Measurements from ENCODE around the gene COL4A2. TPM values are rescaled to one million over a fixed set of nuclear protein-coding genes. Genes with fewer than 3 reads are reported as not detected.
"Not testable (repeated sequence)": the region's sequence is repeated elsewhere in the genome, so short reads cannot be mapped to it uniquely, and the experiment has no call there.

Gene COL4A2
- total and polyA plus RNA-seq, 11 donors, result 92.4 to 377 (median 166) TPM

- intact Hi-C loops (cut with DNase I), result no loop called here
- ATAC-seq (no peak), DNase-seq (no peak)
- Histone ChIP-seq H3K27me3 (peaks cover 0 to 4% (median 0%) of the 10 kb centered on the region in 9 donors), H3K27ac (peak overlapping the region in 11 of 12 donors; percentile 13 to 93 (median 63)), H3K4me3 (no peak overlapping the region), H3K36me3 (peaks cover 0 to 3% (median 0%) of the 10 kb centered on the region in 9 donors), H3K4me1 (peaks cover 0 to 81% (median 56%) of the 10 kb centered on the region in 12 donors), H3K9me3 (no peaks in the 10 kb centered on the region)
- TF ChIP-seq CTCF (IDR thresholded peaks at IDR 0.05), result no peak
- no peak for TF ChIP-seq POLR2A (IDR thresholded peaks at IDR 0.05)
- WGBS, 4 donors, result 56 to 65% (median 64%) methylated on average over 7 of the region's 7 CpGs
Observed at GRCh38 chr13:110392510-110393240, 85.6 kb downstream of the COL4A2 start.

GRCh38 chr13:110393761-110394160 lies 86.7 kb downstream of the COL4A2 start:
- H3K27me3 ChIP-seq, result peaks cover 0 to 4% (median 0%) of the 10 kb centered on the region in 9 donors
- intact Hi-C loops (cut with DNase I), result no loop called here
- no peak overlapping the region for H3K4me3 ChIP-seq
- DNase-seq (no peak), ATAC-seq (no peak)
- H3K4me1 ChIP-seq, result peaks cover 0 to 81% (median 56%) of the 10 kb centered on the region in 12 donors
- TF ChIP-seq CTCF (IDR thresholded peaks at IDR 0.05), result no peak
- no peak for TF ChIP-seq POLR2A (IDR thresholded peaks at IDR 0.05)
- peaks cover 0 to 3% (median 0%) of the 10 kb centered on the region in 9 donors for H3K36me3 ChIP-seq
- peak overlapping the region in 7 of 12 donors; percentile 43 to 93 (median 85) for H3K27ac ChIP-seq
- WGBS, 4 donors, result 96 to 99% (median 97%) methylated on average over 4 of the region's 4 CpGs
- H3K9me3 ChIP-seq, result no peaks in the 10 kb centered on the region

GRCh38 chr13:110394371-110394841 lies 87.3 kb downstream of the COL4A2 start:
- WGBS, 4 donors, result 93 to 96% (median 94%) methylated on average over 13 of the region's 13 CpGs
- peak overlapping the region in 9 of 12 donors; percentile 11 to 93 (median 85) for H3K27ac ChIP-seq
- peaks cover 0 to 3% (median 0%) of the 10 kb centered on the region in 9 donors for H3K36me3 ChIP-seq
- no peak for DNase-seq
- H3K27me3 ChIP-seq, result peaks cover 0 to 4% (median 0%) of the 10 kb centered on the region in 9 donors
- H3K9me3 ChIP-seq, result no peaks in the 10 kb centered on the region
- ATAC-seq, result no peak
- H3K4me3 ChIP-seq, result no peak overlapping the region
- peaks cover 0 to 81% (median 58%) of the 10 kb centered on the region in 12 donors for H3K4me1 ChIP-seq
- intact Hi-C loops (cut with DNase I), result no loop called here
- TF ChIP-seq POLR2A (IDR thresholded peaks at IDR 0.05) (no peak), CTCF (IDR thresholded peaks at IDR 0.05) (no peak)

- intact Hi-C loops (cut with DNase I); H3K4me3 ChIP-seq; H3K27me3 ChIP-seq; H3K36me3 ChIP-seq; H3K9me3 ChIP-seq; DNase-seq; ATAC-seq: not testable (repeated sequence)
- WGBS, 4 donors, result 92 to 96% (median 94%) methylated on average over 14 of the region's 14 CpGs
- peak overlapping the region in 9 of 12 donors; percentile 71 to 93 (median 85) for H3K27ac ChIP-seq
- peaks cover 0 to 84% (median 66%) of the 10 kb centered on the region in 12 donors for H3K4me1 ChIP-seq
Observed at GRCh38 chr13:110395616-110396015, 88.5 kb downstream of the COL4A2 start.
